OCI-LY3 (cell line): Measurements from ENCODE around the gene LGALS3BP.

Experiments used
- H2AFZ ChIP-seq: fragments of 200-600, 300-600 bp; shearing (Covaris generic); 2 replicates; pipeline ENCODE4 v1.6.0; 2014; ENCODE audit warnings: antibody characterized with exemption, low read depth, low read length
- H3K27ac ChIP-seq: fragments of 200-600, 300-600 bp; sonication (generic); 2 replicates; pipeline ENCODE4 v1.5.1; 2014; ENCODE audit warnings: mild to moderate bottlenecking, low read length, moderate library complexity, mixed read lengths
- H3K27me3 ChIP-seq: fragments of 200-600, 300-600 bp; sonication (generic); 2 replicates; pipeline ENCODE4 v1.6.1; 2014; ENCODE audit warnings: low read depth, low read length, mixed read lengths
- H3K36me3 ChIP-seq: fragments of 200-600, 300-600 bp; sonication (generic); replicated peaks from 2 replicates; pipeline ENCODE3; 2014; ENCODE audit warnings: low read depth, low read length, mixed read lengths
- H3K4me1 ChIP-seq: fragments of 300-600, 200-600 bp; sonication (generic); 2 replicates; pipeline ENCODE4 v1.6.1; 2014; ENCODE audit warnings: low read length, mixed read lengths
- H3K4me2 ChIP-seq: fragments of 200-600, 300-600 bp; sonication (generic); 2 replicates; pipeline ENCODE4 v1.6.1; 2014; ENCODE audit warnings: low read length, mixed read lengths
- H3K4me3 ChIP-seq: fragments of 300-600, 200-600 bp; sonication (generic); 2 replicates; pipeline ENCODE4 v1.5.1; 2014; ENCODE audit warnings: antibody characterized with exemption, mild to moderate bottlenecking, low read length, moderate library complexity
- H3K79me2 ChIP-seq: fragments of 300-600, 200-600 bp; shearing (Covaris generic); 2 replicates; pipeline ENCODE4 v1.6.1; 2014; ENCODE audit warnings: mild to moderate bottlenecking, low read length, mixed read lengths
- H3K9ac ChIP-seq: fragments of 300-600, 200-600 bp; shearing (Covaris generic); 2 replicates; pipeline ENCODE4 v1.6.0; 2014; ENCODE audit warnings: mild to moderate bottlenecking, low read length, moderate library complexity
- H3K9me3 ChIP-seq: fragments of 200-600, 300-600 bp; shearing (Covaris generic); 2 replicates; pipeline ENCODE4 v1.6.1; 2014; ENCODE audit warnings: low read length, mixed read lengths; ENCODE audit not compliant: insufficient read depth
- H4K20me1 ChIP-seq: fragments of 200-600, 300-600 bp; sonication (generic); 2 replicates; pipeline ENCODE4 v1.6.1; 2016; ENCODE audit warnings: low read length, mixed read lengths; ENCODE audit not compliant: insufficient read depth
- CTCF ChIP-seq: fragments of 200-600, 300-600 bp; sonication (generic); IDR thresholded peaks from 2 replicates; pipeline ENCODE4 v1.5.1; 2014; ENCODE audit warnings: antibody characterized with exemption, low read length, low read depth
- EZH2phosphoT487 ChIP-seq: fragments of 200-600 bp; shearing (Covaris generic); IDR thresholded peaks from 2 replicates; pipeline ENCODE4 v1.6.1; 2018; ENCODE audit warnings: antibody characterized with exemption, mixed run types, low read depth

Gene LGALS3BP

GRCh38 chr17:79005063-79005861, 25.5 kb upstream of the LGALS3BP start:
- no peak overlapping the region for H3K27ac ChIP-seq
- peaks cover 4% of the 10 kb centered on the region for H3K36me3 ChIP-seq
- no peak overlapping the region for H3K9ac ChIP-seq
- no peak overlapping the region for H3K4me2 ChIP-seq
- peaks cover 82% of the 10 kb centered on the region for H3K79me2 ChIP-seq
- H3K27me3 ChIP-seq: no peaks in the 10 kb centered on the region
- peaks cover 37% of the 10 kb centered on the region for H4K20me1 ChIP-seq
- H2AFZ ChIP-seq: no peak overlapping the region
- H3K4me1 ChIP-seq: peaks cover 12% of the 10 kb centered on the region
- no peaks in the 10 kb centered on the region for H3K9me3 ChIP-seq
- TF ChIP-seq CTCF: no peak
- no peak overlapping the region for H3K4me3 ChIP-seq

GRCh38 chr17:79003661-79004411, 24.1 kb upstream of the LGALS3BP start:
- Histone ChIP-seq H3K9ac (no peak overlapping the region), H3K36me3 (peaks cover 4% of the 10 kb centered on the region), H3K9me3 (no peaks in the 10 kb centered on the region), H3K4me3 (no peak overlapping the region), H3K79me2 (peaks cover 72% of the 10 kb centered on the region), H3K4me1 (peaks cover 8% of the 10 kb centered on the region), H3K27me3 (no peaks in the 10 kb centered on the region), H3K4me2 (no peak overlapping the region), H2AFZ (no peak overlapping the region), H3K27ac (no peak overlapping the region), H4K20me1 (peaks cover 40% of the 10 kb centered on the region)
- TF ChIP-seq EZH2phosphoT487 (no peak), CTCF (no peak)

- peaks cover 39% of the 10 kb centered on the region for H4K20me1 ChIP-seq
- no peak overlapping the region for H3K9ac ChIP-seq
Observed at GRCh38 chr17:79002796-79003593, 23.3 kb upstream of the LGALS3BP start.

More at GRCh38 chr17:79002796-79003593, 23.3 kb upstream of the LGALS3BP start:
- TF ChIP-seq EZH2phosphoT487 (no peak), CTCF (no peak)
- no peaks in the 10 kb centered on the region for H3K9me3 ChIP-seq
- peaks cover 64% of the 10 kb centered on the region for H3K79me2 ChIP-seq
- no peaks in the 10 kb centered on the region for H3K27me3 ChIP-seq
- H3K4me2 ChIP-seq: no peak overlapping the region
- no peak overlapping the region for H3K27ac ChIP-seq
- peaks cover 4% of the 10 kb centered on the region for H3K36me3 ChIP-seq
- no peak overlapping the region for H2AFZ ChIP-seq
- no peaks in the 10 kb centered on the region for H3K4me1 ChIP-seq
- H3K4me3 ChIP-seq: no peak overlapping the region
